DOHH2 (cell line): ENCODE data around the gene ALG1.

ENCODE experiments used
- H3F3A ChIP-seq: fragments of 200-600 bp; sonication (generic), shearing (Covaris generic); 2 replicates; pipeline ENCODE4 v1.6.0; 2016; ENCODE audit warnings: antibody characterized with exemption, mild to moderate bottlenecking; ENCODE audit not compliant: control insufficient read depth, insufficient read depth
- H3K27ac ChIP-seq: fragments of 200-600 bp; sonication (generic); 2 replicates; pipeline ENCODE4 v1.5.1; 2014; ENCODE audit warnings: low read depth, mild to moderate bottlenecking, low read length, moderate library complexity
- H3K27me3 ChIP-seq: fragments of 200-600 bp; sonication (generic); 2 replicates; pipeline ENCODE4 v1.6.1; 2014; ENCODE audit warnings: mild to moderate bottlenecking, low read length, mixed read lengths; ENCODE audit not compliant: control insufficient read depth
- H3K36me3 ChIP-seq: fragments of 200-600 bp; sonication (generic); 2 replicates; pipeline ENCODE4 v1.6.1; 2014; ENCODE audit warnings: mild to moderate bottlenecking, low read length, moderate library complexity, mixed read lengths; ENCODE audit not compliant: control insufficient read depth
- H3K4me1 ChIP-seq: fragments of 200-600 bp; sonication (generic); 2 replicates; pipeline ENCODE4 v1.6.1; 2014; ENCODE audit warnings: mild to moderate bottlenecking, low read length, mixed read lengths; ENCODE audit not compliant: control insufficient read depth
- H3K4me2 ChIP-seq: fragments of 200-600 bp; sonication (generic); 2 replicates; pipeline ENCODE4 v1.6.0; 2014; ENCODE audit warnings: mild to moderate bottlenecking, low read length, moderate library complexity
- H3K4me3 ChIP-seq: fragments of 200-600 bp; sonication (generic); 2 replicates; pipeline ENCODE4 v1.5.1; 2014; ENCODE audit warnings: mild to moderate bottlenecking, low read length, mixed read lengths
- H3K79me2 ChIP-seq: fragments of 200-600 bp; sonication (generic); 2 replicates; pipeline ENCODE4 v1.6.1; 2014; ENCODE audit warnings: mild to moderate bottlenecking, low read length, mixed read lengths; ENCODE audit not compliant: control insufficient read depth
- H3K9me2 ChIP-seq: fragments of 200-600 bp; sonication (generic); replicated peaks from 2 replicates; pipeline ENCODE4 v1.6.1; 2014; ENCODE audit warnings: mild to moderate bottlenecking, low read length, mixed read lengths; ENCODE audit not compliant: control insufficient read depth
- H3K9me3 ChIP-seq: fragments of 200-600 bp; sonication (generic); 2 replicates; pipeline ENCODE4 v1.6.1; 2014; ENCODE audit warnings: antibody characterized with exemption, low read length, mixed read lengths; ENCODE audit not compliant: control insufficient read depth, insufficient read depth
- H4K20me1 ChIP-seq: fragments of 200-600 bp; sonication (generic); 2 replicates; pipeline ENCODE4 v1.6.0; 2014; ENCODE audit warnings: low read depth, mild to moderate bottlenecking, antibody characterized with exemption, low read length, moderate library complexity; ENCODE audit not compliant: control insufficient read depth, insufficient read depth
- EZH2phosphoT487 ChIP-seq: fragments of 200-600 bp; sonication (generic); IDR thresholded peaks from 2 replicates; pipeline ENCODE4 v1.6.1; 2017; ENCODE audit warnings: borderline replicate concordance, mild to moderate bottlenecking, antibody characterized with exemption, low read length, moderate library complexity, mixed read lengths
- TF ChIP-seq, protein P1 (sequence below): fragments of 200-600 bp; sonication (generic); IDR thresholded peaks from one replicate; pipeline ENCODE4 v1.5.1; 2014; ENCODE audit warnings: antibody characterized with exemption, mild to moderate bottlenecking, low read depth, low read length; ENCODE audit not compliant: poor library complexity, severe bottlenecking

Gene ALG1, protein sequence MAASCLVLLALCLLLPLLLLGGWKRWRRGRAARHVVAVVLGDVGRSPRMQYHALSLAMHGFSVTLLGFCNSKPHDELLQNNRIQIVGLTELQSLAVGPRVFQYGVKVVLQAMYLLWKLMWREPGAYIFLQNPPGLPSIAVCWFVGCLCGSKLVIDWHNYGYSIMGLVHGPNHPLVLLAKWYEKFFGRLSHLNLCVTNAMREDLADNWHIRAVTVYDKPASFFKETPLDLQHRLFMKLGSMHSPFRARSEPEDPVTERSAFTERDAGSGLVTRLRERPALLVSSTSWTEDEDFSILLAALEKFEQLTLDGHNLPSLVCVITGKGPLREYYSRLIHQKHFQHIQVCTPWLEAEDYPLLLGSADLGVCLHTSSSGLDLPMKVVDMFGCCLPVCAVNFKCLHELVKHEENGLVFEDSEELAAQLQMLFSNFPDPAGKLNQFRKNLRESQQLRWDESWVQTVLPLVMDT

DNA sequence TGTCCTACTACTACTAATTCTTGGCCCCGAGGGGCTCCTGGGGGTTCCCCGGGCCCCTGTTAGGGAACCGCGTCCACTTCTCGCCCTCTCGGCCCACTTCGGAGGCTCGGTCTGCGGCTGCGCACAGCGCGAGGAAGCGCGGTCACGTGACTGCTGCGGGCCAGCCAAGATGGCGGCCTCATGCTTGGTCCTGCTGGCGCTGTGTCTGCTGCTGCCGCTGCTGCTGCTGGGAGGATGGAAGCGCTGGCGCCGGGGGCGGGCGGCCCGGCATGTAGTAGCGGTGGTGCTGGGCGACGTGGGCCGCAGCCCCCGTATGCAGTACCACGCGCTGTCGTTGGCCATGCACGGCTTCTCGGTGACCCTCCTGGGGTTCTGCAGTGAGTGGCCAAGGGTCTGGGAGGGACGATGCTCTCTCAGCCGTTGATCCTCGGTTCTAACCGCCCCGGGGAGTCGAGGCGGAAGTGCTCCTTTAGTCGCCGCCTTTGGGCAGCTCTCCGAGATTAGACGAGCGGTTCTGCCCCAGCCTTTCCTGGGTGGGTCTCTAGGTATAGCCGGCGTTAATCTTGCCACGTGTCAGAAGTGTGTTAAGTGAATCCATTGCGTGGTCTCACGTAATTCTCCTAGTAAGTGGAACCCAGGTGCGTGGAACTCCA, at the start of gene ALG1:
TSS of gene ALG1 (plus strand) at position 163 of the 653 bp plus-strand sequence. CDS start at position 170, 7 bp downstream.
- H3K36me3 ChIP-seq = peaks cover 26% of the 10 kb centered on the region
- peaks cover 20% of the 10 kb centered on the region for H3K4me1 ChIP-seq
- no peaks in the 10 kb centered on the region for H4K20me1 ChIP-seq
- H3F3A ChIP-seq = no peaks in the 10 kb centered on the region
- peak within 1 kb of the TSS; percentile 71 for H3K4me2 ChIP-seq
- peak within 1 kb of the TSS; percentile 49 for H3K27ac ChIP-seq
- 0 out of 2 replicates have a peak, but pooled peaks cover 5% of the 10 kb centered on the region for H3K27me3 ChIP-seq
- H3K9me3 ChIP-seq = no peaks in the 10 kb centered on the region
- no peak for TF ChIP-seq EZH2phosphoT487
- TF ChIP-seq, protein P1, sequence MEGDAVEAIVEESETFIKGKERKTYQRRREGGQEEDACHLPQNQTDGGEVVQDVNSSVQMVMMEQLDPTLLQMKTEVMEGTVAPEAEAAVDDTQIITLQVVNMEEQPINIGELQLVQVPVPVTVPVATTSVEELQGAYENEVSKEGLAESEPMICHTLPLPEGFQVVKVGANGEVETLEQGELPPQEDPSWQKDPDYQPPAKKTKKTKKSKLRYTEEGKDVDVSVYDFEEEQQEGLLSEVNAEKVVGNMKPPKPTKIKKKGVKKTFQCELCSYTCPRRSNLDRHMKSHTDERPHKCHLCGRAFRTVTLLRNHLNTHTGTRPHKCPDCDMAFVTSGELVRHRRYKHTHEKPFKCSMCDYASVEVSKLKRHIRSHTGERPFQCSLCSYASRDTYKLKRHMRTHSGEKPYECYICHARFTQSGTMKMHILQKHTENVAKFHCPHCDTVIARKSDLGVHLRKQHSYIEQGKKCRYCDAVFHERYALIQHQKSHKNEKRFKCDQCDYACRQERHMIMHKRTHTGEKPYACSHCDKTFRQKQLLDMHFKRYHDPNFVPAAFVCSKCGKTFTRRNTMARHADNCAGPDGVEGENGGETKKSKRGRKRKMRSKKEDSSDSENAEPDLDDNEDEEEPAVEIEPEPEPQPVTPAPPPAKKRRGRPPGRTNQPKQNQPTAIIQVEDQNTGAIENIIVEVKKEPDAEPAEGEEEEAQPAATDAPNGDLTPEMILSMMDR = no peak
- H3K9me2 ChIP-seq = no peaks in the 10 kb centered on the region
- peaks cover 36% of the 10 kb centered on the region for H3K79me2 ChIP-seq
- H3K4me3 ChIP-seq = peak within 1 kb of the TSS; percentile 73

DNA sequence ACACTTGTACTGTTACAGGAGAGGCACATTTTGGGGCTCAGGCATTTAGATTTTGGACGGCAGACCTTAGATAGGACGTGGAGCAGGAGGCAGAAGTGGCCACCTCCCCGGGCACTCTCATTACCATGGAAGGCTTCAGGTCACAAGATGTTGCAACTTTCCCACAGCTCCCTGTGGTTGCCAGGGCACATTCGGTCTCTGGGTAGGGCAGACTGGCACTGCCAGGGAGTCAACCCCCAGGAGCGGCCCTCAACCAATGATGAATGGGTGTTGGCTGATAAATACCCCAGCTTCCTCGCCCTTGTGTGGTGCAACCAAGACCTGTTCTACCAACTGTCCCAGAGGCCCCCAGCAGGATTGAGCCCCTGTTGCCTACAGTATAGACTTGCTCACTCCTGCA, 49.1 kb upstream of the ALG1 start:
- Histone ChIP-seq H3K9me2 (no peaks in the 10 kb centered on the region), H4K20me1 (no peaks in the 10 kb centered on the region), H3K4me3 (no peak overlapping the region), H3K4me1 (no peaks in the 10 kb centered on the region), H3K27ac (no peak overlapping the region), H3F3A (no peaks in the 10 kb centered on the region), H3K36me3 (no peaks in the 10 kb centered on the region), H3K4me2 (no peak overlapping the region), H3K27me3 (no peaks in the 10 kb centered on the region), H3K79me2 (no peaks in the 10 kb centered on the region), H3K9me3 (no peaks in the 10 kb centered on the region)
- TF ChIP-seq, protein P1 = no peak
- TF ChIP-seq EZH2phosphoT487 = no peak

DNA sequence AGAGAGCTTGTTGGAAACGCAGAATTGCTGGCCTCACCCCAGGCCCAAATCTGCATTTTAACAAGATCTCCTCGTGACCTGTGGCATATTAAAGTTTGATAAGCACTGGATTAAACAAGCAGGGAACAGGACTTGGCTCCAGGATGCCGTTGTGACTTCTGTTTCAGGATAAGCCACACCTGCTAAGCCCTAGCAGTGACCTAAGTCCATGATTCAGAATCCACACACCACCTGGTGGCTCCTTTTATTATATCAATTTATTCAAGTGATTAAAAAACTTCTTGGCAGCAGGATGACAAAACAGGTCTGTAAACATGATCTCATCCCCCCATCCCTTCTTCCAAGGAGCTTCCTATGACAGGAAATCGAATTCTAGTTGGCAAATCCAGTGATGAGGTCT, 47.0 kb upstream of the ALG1 start:
- TF ChIP-seq, protein P1 = no peak
- no peak for TF ChIP-seq EZH2phosphoT487
- Histone ChIP-seq H3K79me2 (no peaks in the 10 kb centered on the region), H3K4me3 (no peak overlapping the region), H3K27me3 (no peaks in the 10 kb centered on the region), H3F3A (no peaks in the 10 kb centered on the region), H3K27ac (no peak overlapping the region), H3K4me1 (no peaks in the 10 kb centered on the region), H3K4me2 (no peak overlapping the region), H3K9me2 (no peaks in the 10 kb centered on the region), H4K20me1 (no peaks in the 10 kb centered on the region), H3K36me3 (no peaks in the 10 kb centered on the region), H3K9me3 (no peaks in the 10 kb centered on the region)
